ENCODE measurements around the gene JAK3. TPM values are rescaled to one million over a fixed set of nuclear protein-coding genes. Genes with fewer than 3 reads are reported as not detected.
A peak's percentile ranks its signal among the peaks of the same experiment; 100 is the strongest.

Gene JAK3
- total RNA-seq, 4 donors from 2014 or later, result 2.3 to 22.1 (median 8.5) TPM

GRCh38 chr19:17797424-17798201 lies 50.2 kb downstream of the JAK3 start:
- WGBS, 2 donors (ENCODE audit: low coverage in 1 of 2), result 54 to 60% methylated on average over 1 to 11 of the region's 11 CpGs
- H3K4me3 ChIP-seq, result peak overlapping the region in 3 of 4 donors; percentile 12 to 37 (median 14)
- no peaks in the 10 kb centered on the region for H3K36me3 ChIP-seq
- DNase-seq, result peak; percentile 89
- TF ChIP-seq POLR2AphosphoS5 (IDR thresholded peaks at IDR 0.05) (peak in 2 of 3 donors; percentile 68 to 85), CTCF (IDR thresholded peaks at IDR 0.05) (no peak), EP300 (IDR thresholded peaks at IDR 0.05; ENCODE audit: low read depth) (peak; percentile 81), POLR2A (IDR thresholded peaks at IDR 0.05) (peak; percentile 52)
- H3K4me1 ChIP-seq, result peaks cover 5 to 32% (median 25%) of the 10 kb centered on the region in 4 donors
- H3K27ac ChIP-seq, result peak overlapping the region; percentile 91 to 92 (median 92)
- intact Hi-C loops (cut with DNase I; ENCODE audit: low total_unique reads), result no loop called here
- in situ Hi-C loops (cut with MboI; ENCODE audit: low pct_ligation_motif_present in 1 of 4, low pct_unique_long_range_greater_than_20kb in 1 of 4, low sequenced_read_pairs in 3 of 4), result no loop called here
- H3K27me3 ChIP-seq, result peaks cover 34% of the 10 kb centered on the region
- no peaks in the 10 kb centered on the region for H3K9me3 ChIP-seq

- no peaks in the 10 kb centered on the region for H3K9me3 ChIP-seq
- in situ Hi-C loops (cut with MboI; ENCODE audit: low pct_ligation_motif_present in 1 of 4, low pct_unique_long_range_greater_than_20kb in 1 of 4, low sequenced_read_pairs in 3 of 4), result no loop called here
- intact Hi-C loops (cut with DNase I; ENCODE audit: low total_unique reads), result no loop called here
- H3K4me1 ChIP-seq, result peaks cover 5 to 34% (median 26%) of the 10 kb centered on the region in 4 donors
- H3K27ac ChIP-seq, result peak overlapping the region; percentile 91 to 92 (median 92)
- no peak for DNase-seq
- peaks cover 34% of the 10 kb centered on the region for H3K27me3 ChIP-seq
- peak overlapping the region in 2 of 4 donors; percentile 4 to 28 for H3K4me3 ChIP-seq
- no peak for TF ChIP-seq POLR2A (IDR thresholded peaks at IDR 0.05)
- TF ChIP-seq POLR2AphosphoS5 (IDR thresholded peaks at IDR 0.05), result peak in 1 of 3 donors; percentile 2
- no peaks in the 10 kb centered on the region for H3K36me3 ChIP-seq
- 17% methylated on average over 1 of the region's 1 CpG; no CpG with 5 or more reads in 1 of the 2 donors for WGBS, 2 donors (ENCODE audit: low coverage in 1 of 2)
Observed at GRCh38 chr19:17796838-17797423, 50.9 kb downstream of the JAK3 start.

GRCh38 chr19:17796013-17796837 lies 51.6 kb downstream of the JAK3 start:
- intact Hi-C loops (cut with DNase I; ENCODE audit: low total_unique reads), result no loop called here
- Histone ChIP-seq H3K4me1 (peaks cover 8 to 42% (median 31%) of the 10 kb centered on the region in 4 donors), H3K4me3 (peak overlapping the region in 3 of 4 donors; percentile 52 to 58 (median 54)), H3K27me3 (peaks cover 34% of the 10 kb centered on the region), H3K36me3 (no peaks in the 10 kb centered on the region), H3K9me3 (no peaks in the 10 kb centered on the region), H3K27ac (peak overlapping the region; percentile 91 to 92 (median 92))
- 13 to 48% methylated on average over 2 to 6 of the region's 6 CpGs for WGBS, 2 donors (ENCODE audit: low coverage in 1 of 2)
- TF ChIP-seq EP300 (IDR thresholded peaks at IDR 0.05; ENCODE audit: low read depth) (peak; percentile 97), POLR2A (IDR thresholded peaks at IDR 0.05) (peak; percentile 86), CTCF (IDR thresholded peaks at IDR 0.05) (no peak), POLR2AphosphoS5 (IDR thresholded peaks at IDR 0.05) (peak; percentile 83 to 96 (median 85))
- peak; percentile 87 for DNase-seq
- in situ Hi-C loops (cut with MboI; ENCODE audit: low pct_ligation_motif_present in 1 of 4, low pct_unique_long_range_greater_than_20kb in 1 of 4, low sequenced_read_pairs in 3 of 4), result no loop called here

GRCh38 chr19:17795495-17795856 lies 52.3 kb downstream of the JAK3 start:
- peak overlapping the region in 3 of 4 donors; percentile 52 to 58 (median 54) for H3K4me3 ChIP-seq
- 20% methylated on average over 14 of the region's 14 CpGs; no CpG with 5 or more reads in 1 of the 2 donors for WGBS, 2 donors (ENCODE audit: low coverage in 1 of 2)
- in situ Hi-C loops (cut with MboI; ENCODE audit: low pct_ligation_motif_present in 1 of 4, low pct_unique_long_range_greater_than_20kb in 1 of 4, low sequenced_read_pairs in 3 of 4) (no loop called here), intact Hi-C loops (cut with DNase I; ENCODE audit: low total_unique reads) (no loop called here)
- H3K36me3 ChIP-seq, result no peaks in the 10 kb centered on the region
- TF ChIP-seq POLR2A (IDR thresholded peaks at IDR 0.05), result no peak
- TF ChIP-seq POLR2AphosphoS5 (IDR thresholded peaks at IDR 0.05), result no peak
- no peak for TF ChIP-seq EP300 (IDR thresholded peaks at IDR 0.05; ENCODE audit: low read depth)
- TF ChIP-seq CTCF (IDR thresholded peaks at IDR 0.05), result no peak
- peaks cover 34% of the 10 kb centered on the region for H3K27me3 ChIP-seq
- H3K4me1 ChIP-seq, result peaks cover 16 to 49% (median 38%) of the 10 kb centered on the region in 4 donors
- DNase-seq, result no peak
- peak overlapping the region; percentile 91 to 92 (median 92) for H3K27ac ChIP-seq
- H3K9me3 ChIP-seq, result no peaks in the 10 kb centered on the region
